Gastroesophageal sphincter (tissue), 4 donors: ENCODE measurements around the gene ZNF101. TPM values are rescaled to one million over a fixed set of nuclear protein-coding genes. Genes with fewer than 3 reads are reported as not detected.
"Not testable (repeated sequence)": the region's sequence is repeated elsewhere in the genome, so short reads cannot be mapped to it uniquely, and the experiment has no call there.

Experiments used
- ATAC-seq: fragments of 150-250 bp; one replicate; pipeline ENCODE4 v1.9.1; 2016; ENCODE audit warnings: mild to moderate bottlenecking, moderate library complexity
- H3K27ac ChIP-seq, 4 donors: fragments of 200-600 bp; sonication (generic) in 3 of 4; 1 replicate in 3 of 4; 2 replicates in 1 of 4; pipeline ENCODE4 v1.5.1; 2016 to 2019
- H3K27me3 ChIP-seq: fragments of 200-600 bp; sonication (generic); one replicate; pipeline ENCODE4 v1.5.1; 2019
- H3K36me3 ChIP-seq, 2 donors: fragments of 200-600 bp; sonication (generic); one replicate each; pipeline ENCODE4 v1.5.1; 2019; ENCODE audit warnings: control low read depth in 1 of 2
- H3K4me1 ChIP-seq, 3 donors: fragments of 200-600 bp; sonication (generic); 1 replicate in 2 of 3; 2 replicates in 1 of 3; pipeline ENCODE4 v1.5.1; 2016 to 2019; ENCODE audit warnings: control low read depth in 2 of 3
- H3K4me3 ChIP-seq, 2 donors: fragments of 200-600 bp; sonication (generic); one replicate each; pipeline ENCODE4 v1.5.1; 2019; ENCODE audit warnings: mild to moderate bottlenecking in 1 of 2, moderate library complexity in 1 of 2
- H3K9me3 ChIP-seq, 3 donors: fragments of 200-600 bp; sonication (generic); one replicate each; pipeline ENCODE4 v1.5.1; 2017 to 2019; ENCODE audit warnings: control low read depth in 2 of 3
- EP300 ChIP-seq: sonication (generic); formaldehyde crosslinking; IDR thresholded peaks from one replicate; pipeline ENCODE4 v1.6.1; 2017; ENCODE audit warnings: antibody characterized with exemption, mild to moderate bottlenecking
- POLR2A ChIP-seq, 2 donors: fragments of 450-650 bp; IDR thresholded peaks; one replicate each; pipeline ENCODE4 v1.6.1; 2017; ENCODE audit warnings: antibody characterized with exemption in 2 of 2, mild to moderate bottlenecking in 2 of 2, moderate library complexity in 1 of 2
- POLR2AphosphoS5 ChIP-seq: sonication (generic); formaldehyde crosslinking; IDR thresholded peaks from one replicate; pipeline ENCODE4 v1.6.1; 2017; ENCODE audit warnings: antibody characterized with exemption
- WGBS, 2 donors: methylation state at CpG; one replicate each; pipeline ENCODE4 v1.1.5; 2018; ENCODE audit warnings: low coverage in 1 of 2; 5-methylcytosine and 5-hydroxymethylcytosine counted together
- total RNA-seq, 4 donors: library from RNA; depleted of rRNA; stranded (reverse); fragments of >200 nt; gene quantifications; one replicate each; pipeline ENCODE4 v1.1.0, GENCODE V29; 2016
- TF ChIP-seq, protein P1 (sequence below), 4 experiments: fragments of 200-600 bp in 2 of 4; fragments of 450-650 bp in 2 of 4; sonication (generic) in 1 of 4; IDR thresholded peaks; one replicate each; pipeline ENCODE4 v1.5.1; 2017 to 2019; ENCODE audit warnings: antibody characterized with exemption in 4 of 4, mild to moderate bottlenecking in 2 of 4, moderate library complexity in 2 of 4

The ZNF101 gene
- total RNA-seq, 4 donors from 2014 or later = 2.5 to 7.6 (median 4.4) TPM

DNA sequence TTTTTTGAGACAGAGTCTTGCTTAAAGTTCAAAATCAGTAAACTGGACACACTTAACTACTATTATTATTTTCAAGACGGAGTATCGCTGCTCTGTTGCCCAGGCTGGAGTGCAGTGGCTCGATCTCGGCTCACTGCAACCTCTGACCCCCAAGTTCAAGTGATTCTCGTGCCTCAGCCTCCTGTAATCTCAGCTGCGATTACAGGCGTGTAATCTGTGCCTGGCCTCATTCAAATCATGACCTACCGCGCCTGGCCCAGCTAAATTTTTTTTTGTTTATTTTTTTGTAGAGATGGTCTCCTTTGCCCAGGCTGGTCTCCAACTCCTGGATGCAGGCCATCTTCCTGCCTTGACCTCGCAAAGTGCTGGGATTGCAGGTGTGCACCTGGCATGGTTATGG, 23.0 kb downstream of the ZNF101 start:
- WGBS, 2 donors = 82% methylated on average over 10 of the region's 10 CpGs; no CpG with 5 or more reads in 1 of the 2 donors

DNA sequence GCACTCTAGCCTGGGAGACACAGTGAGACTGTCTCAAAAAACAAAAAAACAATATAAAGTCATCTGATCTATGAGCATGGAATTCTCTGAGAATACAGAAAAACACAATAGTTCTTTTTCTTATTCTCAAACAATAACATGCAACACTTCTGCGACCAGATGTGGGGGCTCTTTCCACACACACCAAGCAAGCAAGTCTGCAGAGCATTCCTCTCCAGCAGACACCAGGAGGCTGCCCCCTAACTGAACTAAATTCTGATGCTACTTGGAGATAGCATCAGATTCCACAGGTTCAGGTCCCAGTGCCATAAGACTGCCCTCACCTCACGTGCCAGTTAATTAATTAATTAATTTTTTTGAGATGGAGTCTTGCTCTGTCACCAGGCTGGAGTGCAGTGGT, 27.7 kb downstream of the ZNF101 start:
- H3K27ac ChIP-seq = no peak overlapping the region
- H3K9me3 ChIP-seq = peaks cover 0 to 54% (median 0%) of the 10 kb centered on the region in 3 donors
- no peaks in the 10 kb centered on the region for H3K4me1 ChIP-seq
- no peak overlapping the region for H3K4me3 ChIP-seq
- H3K27me3 ChIP-seq = no peaks in the 10 kb centered on the region
- peaks cover 0 to 16% of the 10 kb centered on the region in 2 donors for H3K36me3 ChIP-seq
- 71 to 80% methylated on average over 1 to 2 of the region's 2 CpGs for WGBS, 2 donors
- TF ChIP-seq, protein P1, sequence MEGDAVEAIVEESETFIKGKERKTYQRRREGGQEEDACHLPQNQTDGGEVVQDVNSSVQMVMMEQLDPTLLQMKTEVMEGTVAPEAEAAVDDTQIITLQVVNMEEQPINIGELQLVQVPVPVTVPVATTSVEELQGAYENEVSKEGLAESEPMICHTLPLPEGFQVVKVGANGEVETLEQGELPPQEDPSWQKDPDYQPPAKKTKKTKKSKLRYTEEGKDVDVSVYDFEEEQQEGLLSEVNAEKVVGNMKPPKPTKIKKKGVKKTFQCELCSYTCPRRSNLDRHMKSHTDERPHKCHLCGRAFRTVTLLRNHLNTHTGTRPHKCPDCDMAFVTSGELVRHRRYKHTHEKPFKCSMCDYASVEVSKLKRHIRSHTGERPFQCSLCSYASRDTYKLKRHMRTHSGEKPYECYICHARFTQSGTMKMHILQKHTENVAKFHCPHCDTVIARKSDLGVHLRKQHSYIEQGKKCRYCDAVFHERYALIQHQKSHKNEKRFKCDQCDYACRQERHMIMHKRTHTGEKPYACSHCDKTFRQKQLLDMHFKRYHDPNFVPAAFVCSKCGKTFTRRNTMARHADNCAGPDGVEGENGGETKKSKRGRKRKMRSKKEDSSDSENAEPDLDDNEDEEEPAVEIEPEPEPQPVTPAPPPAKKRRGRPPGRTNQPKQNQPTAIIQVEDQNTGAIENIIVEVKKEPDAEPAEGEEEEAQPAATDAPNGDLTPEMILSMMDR (IDR thresholded peaks at IDR 0.05) = no peak
- no peak for TF ChIP-seq POLR2AphosphoS5
- no peak for TF ChIP-seq POLR2A (IDR thresholded peaks at IDR 0.05)
- TF ChIP-seq EP300 = no peak
- no peak for ATAC-seq

More for the DNA sequence above, 23.0 kb downstream of the ZNF101 start:
- Histone ChIP-seq H3K4me3 (no peak overlapping the region), H3K27me3 (no peaks in the 10 kb centered on the region), H3K4me1 (no peaks in the 10 kb centered on the region), H3K9me3 (peaks cover 0 to 8% (median 0%) of the 10 kb centered on the region in 3 donors), H3K36me3 (no peaks in the 10 kb centered on the region), H3K27ac (no peak overlapping the region)
- ATAC-seq = no peak
- TF ChIP-seq POLR2AphosphoS5 (no peak), EP300 (no peak), POLR2A (IDR thresholded peaks at IDR 0.05) (no peak)
- TF ChIP-seq, protein P1 (IDR thresholded peaks at IDR 0.05) = no peak

DNA sequence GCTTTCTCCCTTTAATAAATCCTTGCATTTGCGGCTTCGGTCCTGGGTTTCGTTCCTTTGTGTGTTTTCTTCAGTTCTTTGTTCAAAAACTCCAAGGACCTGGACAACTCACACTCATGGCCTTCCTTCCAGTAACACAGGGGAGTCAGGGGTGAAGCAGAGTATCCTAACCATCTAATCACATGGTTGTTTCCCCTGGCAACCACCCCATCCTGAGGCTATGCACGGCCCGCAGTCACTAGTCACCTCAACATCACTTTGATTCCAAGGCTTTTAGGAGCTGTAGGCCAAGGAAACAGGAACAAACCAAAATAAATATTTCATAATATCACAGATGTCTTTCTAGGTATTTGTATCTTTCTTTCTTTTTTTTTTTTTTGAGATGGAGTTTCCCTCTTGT, 28.9 kb downstream of the ZNF101 start:
- WGBS, 2 donors = 72 to 93% methylated on average over 2 to 5 of the region's 5 CpGs
- no peak overlapping the region for H3K4me3 ChIP-seq
- peaks cover 0 to 66% (median 0%) of the 10 kb centered on the region in 3 donors for H3K9me3 ChIP-seq
- H3K27me3 ChIP-seq = no peaks in the 10 kb centered on the region
- no peak overlapping the region for H3K27ac ChIP-seq
- TF ChIP-seq, protein P1 (IDR thresholded peaks at IDR 0.05) = no peak
- TF ChIP-seq POLR2AphosphoS5 (no peak), POLR2A (IDR thresholded peaks at IDR 0.05) (no peak), EP300 (no peak)
- H3K4me1 ChIP-seq = no peaks in the 10 kb centered on the region
- ATAC-seq = no peak
- peaks cover 0 to 24% of the 10 kb centered on the region in 2 donors for H3K36me3 ChIP-seq

DNA sequence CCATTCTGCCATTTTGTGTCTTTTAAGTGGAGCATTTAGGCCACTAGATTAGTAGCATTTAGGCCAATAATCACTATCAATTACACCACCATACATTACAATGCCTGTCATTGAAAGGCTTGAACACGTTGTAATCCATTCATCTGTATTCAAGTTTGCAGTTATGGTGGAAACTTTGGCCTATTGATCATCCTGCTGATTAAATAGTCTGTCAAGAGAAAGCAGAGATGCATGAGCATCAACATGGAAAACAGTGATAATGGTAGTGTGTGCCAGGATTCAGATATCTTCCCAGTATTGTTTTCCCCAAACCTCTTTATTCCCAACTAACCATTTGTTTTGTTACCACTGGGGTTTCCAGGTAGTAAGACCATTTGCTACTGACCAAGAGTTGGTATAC, 31.9 kb downstream of the ZNF101 start:
- not testable (repeated sequence) for H3K4me3 ChIP-seq, H3K27me3 ChIP-seq, H3K27ac ChIP-seq, ATAC-seq, H3K4me1 ChIP-seq
- peaks cover 0 to 51% of the 10 kb centered on the region in 2 donors for H3K36me3 ChIP-seq
- WGBS, 2 donors = 100% methylated on average over 1 of the region's 1 CpG
- H3K9me3 ChIP-seq = peaks cover 0 to 95% (median 0%) of the 10 kb centered on the region in 3 donors

DNA sequence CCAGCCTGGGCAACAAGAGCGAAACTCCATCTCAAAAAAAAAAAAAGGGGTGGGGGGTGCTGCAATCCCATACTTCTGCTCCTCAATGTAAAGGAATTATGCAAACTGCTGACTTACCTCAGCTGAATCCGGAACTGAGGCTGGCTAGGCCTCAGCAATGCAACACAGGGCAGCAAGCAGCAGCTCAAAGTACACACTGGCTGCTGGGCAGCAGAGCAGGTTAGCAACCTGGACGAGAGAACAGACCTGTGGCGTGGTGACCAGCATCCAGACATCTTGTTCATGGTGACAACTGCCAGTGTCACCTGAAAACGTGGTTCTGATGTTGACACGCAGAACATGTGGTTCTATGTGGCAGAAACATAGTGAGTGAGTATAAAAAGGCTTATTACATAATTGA, 36.2 kb downstream of the ZNF101 start:
- no peak for TF ChIP-seq POLR2A (IDR thresholded peaks at IDR 0.05)
- no peak for TF ChIP-seq EP300
- no peak for TF ChIP-seq POLR2AphosphoS5
- TF ChIP-seq, protein P1 (IDR thresholded peaks at IDR 0.05) = no peak
- no peaks in the 10 kb centered on the region for H3K4me1 ChIP-seq
- H3K4me3 ChIP-seq = no peak overlapping the region
- H3K9me3 ChIP-seq = peaks cover 3 to 100% (median 6%) of the 10 kb centered on the region in 3 donors
- no peaks in the 10 kb centered on the region for H3K27me3 ChIP-seq
- WGBS, 2 donors = 89% methylated on average over 4 of the region's 6 CpGs; no CpG with 5 or more reads in 1 of the 2 donors
- no peak for ATAC-seq
- H3K36me3 ChIP-seq = peaks cover 0 to 89% of the 10 kb centered on the region in 2 donors
- no peak overlapping the region for H3K27ac ChIP-seq
